GM18867 (cell line): ENCODE data around the gene GRIP1.
"Not testable (repeated sequence)": the region's sequence is repeated elsewhere in the genome, so short reads cannot be mapped to it uniquely, and the experiment has no call there.

ENCODE experiments used
- ATAC-seq: cut with Tn5 transposase; IDR thresholded peaks from one replicate; pipeline ENCODE4 v1.9.1; 2021; ENCODE audit warnings: mild to moderate bottlenecking, moderate library complexity; ENCODE audit not compliant: unreplicated experiment

GRIP1 gene

GRCh38 chr12:66541426-66541825 lies 137.4 kb downstream of the GRIP1 start:
- ATAC-seq, result no peak

GRCh38 chr12:66539431-66539830 lies 139.4 kb downstream of the GRIP1 start:
- ATAC-seq, result no peak

DNA sequence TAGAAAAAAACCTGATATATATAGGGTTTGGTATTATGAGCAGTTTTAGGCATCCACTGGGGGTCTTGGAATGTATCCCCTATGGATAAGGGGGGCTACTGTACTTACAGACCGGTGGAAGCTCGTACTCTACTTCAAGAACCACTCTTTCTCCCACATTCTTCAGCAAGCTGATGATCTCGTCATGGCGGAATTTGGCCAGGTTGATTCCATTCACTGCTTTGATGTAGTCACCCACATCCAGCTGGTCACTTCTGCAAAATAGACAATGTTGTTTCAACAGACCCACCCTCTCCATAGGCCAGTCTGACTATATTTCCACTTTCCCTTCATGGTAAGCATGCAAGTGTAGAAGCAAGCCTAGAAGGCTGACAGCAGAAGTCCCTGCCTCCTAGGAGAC lies 139.9 kb downstream of the GRIP1 start:
- no peak for ATAC-seq

DNA sequence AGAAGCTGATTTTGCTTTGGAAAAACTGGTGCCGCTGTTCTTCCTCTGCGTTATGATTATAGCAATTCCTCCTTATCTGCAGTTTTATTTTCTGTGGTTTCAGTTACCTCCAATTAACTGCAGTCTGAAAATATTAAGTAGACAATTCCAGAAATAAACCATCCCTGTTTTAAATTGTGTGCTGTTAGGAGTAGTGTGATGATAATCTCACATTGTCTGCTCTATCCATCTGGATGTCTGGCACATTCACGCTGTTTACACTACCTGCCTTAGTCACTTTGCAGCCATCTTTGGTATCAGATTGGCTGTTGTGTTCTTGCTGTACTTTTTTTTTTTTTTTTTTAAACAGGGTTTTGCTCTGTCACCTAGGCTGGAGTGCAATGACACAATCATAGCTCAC lies 141.0 kb downstream of the GRIP1 start:
- no peak for ATAC-seq

DNA sequence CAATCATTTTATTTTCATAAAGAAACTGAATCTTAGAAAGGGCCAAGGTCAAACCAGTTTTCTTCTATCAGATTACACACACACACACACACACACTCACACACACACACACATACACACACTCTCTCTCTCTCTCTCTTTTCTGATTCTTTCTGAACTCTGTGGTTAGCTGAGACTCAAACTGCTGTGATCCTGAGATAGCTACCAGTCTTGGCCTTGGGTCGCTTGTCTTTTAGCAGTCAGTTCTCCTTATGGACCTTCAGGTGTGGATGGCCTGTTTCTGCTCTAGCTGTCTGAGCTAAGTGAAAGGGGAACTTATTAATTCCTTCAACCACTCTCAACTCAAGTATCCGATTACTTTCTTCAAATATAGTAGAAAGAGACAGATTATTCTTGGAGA lies 145.1 kb downstream of the GRIP1 start:
- ATAC-seq, result no peak

DNA sequence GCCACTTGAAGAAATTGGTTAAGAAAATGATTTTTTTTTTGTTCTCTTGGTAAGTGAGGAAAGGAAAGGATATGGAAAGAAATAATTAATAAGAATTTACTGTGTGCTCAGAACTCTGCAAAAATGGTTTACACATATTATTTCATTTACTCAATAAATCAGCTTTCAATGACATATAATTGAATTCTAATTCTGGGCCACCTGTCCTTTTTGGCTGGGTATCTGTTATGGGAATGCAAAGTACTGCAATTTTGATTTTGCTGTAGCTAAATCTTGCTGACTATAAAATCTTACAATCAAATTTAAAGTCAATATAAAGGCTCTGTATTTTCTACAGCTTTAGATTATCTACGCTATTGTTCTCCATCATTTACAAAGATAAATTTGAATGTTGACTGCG lies 147.1 kb downstream of the GRIP1 start:
- no peak for ATAC-seq

DNA sequence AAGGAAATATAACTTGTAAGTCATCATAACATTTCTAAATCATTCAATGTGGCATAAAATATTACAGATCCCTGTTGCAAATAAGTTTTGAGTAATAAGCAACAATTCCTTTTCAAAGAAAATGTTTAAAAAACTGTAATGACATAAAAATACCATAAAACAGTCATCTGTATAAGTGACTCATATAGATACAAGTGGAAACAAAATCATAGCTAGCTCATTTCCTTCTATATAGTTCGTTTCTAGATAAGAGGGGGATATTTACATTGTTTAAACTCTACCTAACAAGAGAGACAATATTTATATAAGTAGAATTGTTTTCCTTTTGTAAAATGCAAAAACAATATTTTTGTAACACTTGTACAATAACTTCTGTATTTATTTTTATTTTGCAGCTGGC lies 148.9 kb downstream of the GRIP1 start:
- ATAC-seq, result no peak

DNA sequence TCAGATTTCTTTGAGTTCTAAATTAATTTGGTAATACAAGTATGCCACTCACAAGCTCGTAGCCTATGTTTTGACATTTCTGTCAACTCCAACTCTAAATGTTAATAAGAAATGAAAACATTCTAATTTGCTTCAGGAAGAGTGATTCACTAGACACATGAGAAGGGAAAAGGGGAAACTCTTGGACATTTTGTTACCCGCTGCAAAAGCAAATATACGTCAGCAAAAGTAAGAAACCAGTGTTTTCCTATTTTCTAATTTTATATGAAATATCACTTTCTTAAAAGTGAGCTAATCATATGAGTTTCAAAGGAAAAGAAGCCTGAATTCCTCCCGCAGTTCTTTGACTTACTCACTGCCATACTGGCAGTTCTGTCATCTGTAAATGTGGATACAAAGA lies 162.3 kb downstream of the GRIP1 start:
- no peak for ATAC-seq

DNA sequence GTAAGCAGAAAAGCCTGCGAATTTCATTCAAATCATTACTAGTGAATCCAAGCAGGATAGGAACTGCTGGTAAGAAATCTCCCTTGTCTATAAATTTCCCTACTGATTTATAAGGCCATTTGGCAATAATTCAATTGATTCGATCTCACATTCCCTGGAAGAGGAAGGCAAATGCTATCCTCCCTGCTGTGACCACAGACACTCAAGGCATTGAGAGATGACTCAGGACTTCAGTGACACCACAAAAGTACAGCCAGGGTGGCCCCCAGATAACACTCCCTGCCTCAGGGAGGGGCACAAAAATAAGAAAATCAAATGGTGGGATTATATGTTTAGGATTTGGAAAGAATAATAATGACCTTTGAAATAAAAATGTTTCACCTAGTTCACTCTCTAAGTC lies 162.7 kb downstream of the GRIP1 start:
- ATAC-seq, result no peak

GRCh38 chr12:66514581-66514980 lies 164.3 kb downstream of the GRIP1 start:
- no peak for ATAC-seq

GRCh38 chr12:66508025-66508424 lies 170.9 kb downstream of the GRIP1 start:
- ATAC-seq, result no peak

DNA sequence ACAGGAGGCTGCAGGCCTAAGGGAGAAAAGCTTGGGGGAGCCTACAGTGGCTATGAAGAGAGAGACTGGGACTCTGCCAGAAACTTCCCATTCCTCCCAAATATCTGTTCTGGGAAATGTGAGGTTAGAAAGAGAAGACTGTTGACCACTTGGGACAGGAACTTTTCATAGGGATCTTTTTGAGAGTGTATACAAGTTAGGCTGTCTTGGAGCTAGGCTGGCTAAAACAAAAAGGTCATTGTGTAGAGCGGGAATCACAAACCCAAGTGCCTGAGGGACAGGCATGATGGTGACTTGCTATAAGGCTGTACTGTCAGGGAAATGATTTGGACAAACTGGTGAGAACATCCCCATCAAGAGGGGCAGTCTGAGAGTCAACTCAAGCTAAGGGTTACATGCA lies 175.1 kb downstream of the GRIP1 start:
- no peak for ATAC-seq

DNA sequence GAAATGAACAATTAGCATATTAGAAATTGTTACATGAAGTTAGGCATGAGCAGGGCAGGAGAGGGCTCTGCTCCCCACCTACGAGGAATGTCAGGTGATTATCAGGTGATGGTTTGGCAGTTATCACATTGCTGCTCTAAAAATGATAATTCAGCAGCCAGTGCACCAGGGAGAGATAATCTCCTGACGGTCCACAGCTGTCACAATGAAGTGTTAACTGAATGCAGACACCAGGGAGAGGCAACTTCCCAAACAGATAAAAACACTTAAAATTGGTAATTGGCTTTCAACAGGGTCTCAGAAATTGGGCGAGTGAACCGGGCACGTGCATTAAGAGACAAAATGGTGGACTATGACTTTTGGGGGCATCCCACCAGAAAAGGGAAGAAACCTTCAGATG lies 176.0 kb downstream of the GRIP1 start:
- no peak for ATAC-seq

- ATAC-seq, result peak; percentile 98
Observed at GRCh38 chr12:66500841-66501240, 178.0 kb downstream of the GRIP1 start.

- no peak for ATAC-seq
Observed at GRCh38 chr12:66500091-66500490, 178.8 kb downstream of the GRIP1 start.

DNA sequence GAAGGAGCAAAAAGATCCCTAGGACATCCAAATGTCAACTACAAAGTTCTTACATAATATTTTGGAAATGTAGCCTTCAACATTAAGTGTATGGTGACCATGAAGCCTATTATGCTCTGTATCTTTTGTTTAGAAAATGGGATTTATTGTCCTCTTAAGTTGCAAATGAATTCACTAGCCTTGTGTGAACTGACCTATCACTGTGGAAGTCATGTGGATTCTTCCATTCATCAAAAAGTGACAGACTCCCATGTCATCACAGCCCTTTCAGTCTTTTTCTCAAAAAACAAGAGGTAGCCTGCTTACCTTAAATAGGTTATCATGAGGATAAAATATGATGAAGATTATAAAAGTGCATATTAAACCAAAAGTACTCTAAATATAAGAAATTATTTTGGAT lies 179.9 kb downstream of the GRIP1 start:
- no peak for ATAC-seq

GRCh38 chr12:66498059-66498458 lies 180.8 kb downstream of the GRIP1 start:
- ATAC-seq, result not testable (repeated sequence)

DNA sequence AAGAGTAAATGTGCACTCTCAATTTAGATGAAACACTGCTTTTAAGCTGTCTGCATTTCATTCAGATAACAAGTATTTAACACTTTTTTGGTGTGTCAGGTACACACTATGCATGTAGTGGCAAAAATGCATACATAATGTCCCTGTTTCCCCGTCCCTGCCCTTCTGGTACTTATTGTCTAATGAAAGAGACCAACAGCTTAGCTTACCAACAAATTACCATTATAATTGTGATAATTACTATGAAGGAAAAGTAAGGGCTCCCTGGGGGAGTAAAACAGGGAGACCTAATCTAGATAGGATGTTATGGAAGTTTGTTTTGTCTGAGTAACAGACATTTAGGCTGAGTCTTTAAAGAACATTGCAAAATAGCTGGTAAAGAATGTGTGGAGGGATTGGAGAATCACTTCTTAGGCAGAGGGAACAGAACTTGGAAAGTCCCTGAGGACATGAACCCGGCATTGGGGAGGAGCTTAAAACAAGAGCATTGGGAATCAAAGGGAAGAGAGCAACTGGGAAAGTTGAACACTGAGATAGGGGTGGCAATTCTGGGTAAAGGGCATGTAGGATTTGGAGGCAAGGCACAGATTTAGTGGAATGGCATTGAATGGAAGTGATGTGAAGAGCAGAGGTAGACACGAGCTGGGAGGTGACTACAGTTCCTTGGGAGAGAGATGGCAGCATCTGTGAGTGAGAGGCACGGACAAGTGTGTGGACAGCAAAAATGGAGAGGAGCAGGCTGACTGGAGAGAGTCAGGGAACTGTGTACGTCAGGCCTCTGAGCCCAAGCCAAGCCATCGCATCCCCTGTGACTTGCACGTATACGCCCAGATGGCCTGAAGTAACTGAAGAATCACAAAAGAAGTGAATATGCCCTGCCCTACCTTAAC lies 181.6 kb downstream of the GRIP1 start:
- no peak for ATAC-seq

GRCh38 chr12:66496595-66496994 lies 182.3 kb downstream of the GRIP1 start:
- no peak for ATAC-seq

DNA sequence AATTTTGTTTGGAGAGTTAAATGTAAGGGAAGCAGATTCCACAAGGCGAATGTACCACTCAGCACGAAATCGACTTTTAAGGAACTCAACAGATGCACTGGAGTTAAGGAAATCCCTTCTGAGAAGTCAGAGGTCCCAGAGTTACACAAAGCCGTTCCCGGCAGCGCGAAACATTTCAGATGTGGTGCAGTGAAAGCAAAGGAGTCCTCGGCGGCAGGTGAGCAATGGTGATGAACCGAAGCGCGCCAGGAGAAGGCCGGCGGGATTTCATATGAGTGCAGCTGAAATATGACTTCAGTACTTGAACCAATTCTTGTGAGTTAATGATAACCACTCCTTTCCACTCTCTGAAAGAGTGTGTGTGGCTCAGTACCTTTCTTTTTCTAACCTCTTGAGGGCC lies 183.2 kb downstream of the GRIP1 start:
- ATAC-seq, result no peak

DNA sequence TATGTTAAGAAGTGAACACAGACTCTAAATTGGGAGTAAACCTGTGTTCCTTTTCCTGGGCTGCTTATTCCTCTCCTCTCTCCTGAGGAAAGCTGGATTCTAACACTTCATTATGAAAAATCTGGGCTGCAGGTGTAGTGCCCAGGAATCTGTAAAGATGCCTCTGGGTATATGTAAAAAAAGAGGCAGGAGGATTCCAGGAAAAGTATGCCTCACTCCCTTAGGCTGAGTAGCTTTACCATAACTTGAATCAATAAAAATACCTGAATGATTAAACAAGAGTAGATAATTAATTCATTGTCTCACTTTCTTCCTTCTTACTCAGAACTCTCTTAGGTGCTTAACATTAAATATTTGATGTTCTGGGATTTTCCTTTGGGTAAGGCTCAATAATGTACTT lies 185.1 kb downstream of the GRIP1 start:
- ATAC-seq, result no peak

- ATAC-seq, result no peak
Observed at GRCh38 chr12:66491853-66492252, 187.0 kb downstream of the GRIP1 start.
